ENCODE data around the gene CTNNBL1. TPM values are rescaled to one million over a fixed set of nuclear protein-coding genes. Genes with fewer than 3 reads are reported as not detected.
"Not testable (repeated sequence)": the region's sequence is repeated elsewhere in the genome, so short reads cannot be mapped to it uniquely, and the experiment has no call there.

Gene CTNNBL1
- total RNA-seq, 1 experiment from 2014 or later: 55.4 TPM

DNA sequence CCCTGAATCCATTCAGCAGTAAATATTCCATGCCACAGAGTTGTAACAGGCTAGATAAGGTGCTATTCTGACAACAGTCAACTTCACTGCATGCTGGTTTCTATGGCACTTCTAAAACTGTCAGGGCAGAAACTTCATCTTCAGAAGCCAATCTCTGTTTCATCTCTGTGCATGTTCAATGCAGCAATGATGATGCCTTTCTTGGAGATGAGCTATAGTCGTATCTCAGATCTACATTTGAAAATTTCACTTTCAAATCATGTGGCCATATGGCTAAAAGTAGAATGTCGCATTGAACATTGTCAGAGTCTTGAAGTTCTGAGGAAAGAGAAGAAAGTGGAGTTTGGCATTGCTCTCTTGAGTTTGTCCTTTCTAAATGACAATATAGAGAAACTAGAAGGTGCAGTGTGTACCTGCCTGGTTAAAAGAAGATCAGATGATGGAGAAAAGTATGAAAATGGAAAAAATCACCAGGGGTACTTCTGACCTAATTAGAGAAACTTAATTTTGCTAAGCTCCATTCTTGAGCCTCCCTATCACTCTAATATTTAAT lies 160.1 kb downstream of the CTNNBL1 start (continued):
- TF ChIP-seq, protein P1, sequence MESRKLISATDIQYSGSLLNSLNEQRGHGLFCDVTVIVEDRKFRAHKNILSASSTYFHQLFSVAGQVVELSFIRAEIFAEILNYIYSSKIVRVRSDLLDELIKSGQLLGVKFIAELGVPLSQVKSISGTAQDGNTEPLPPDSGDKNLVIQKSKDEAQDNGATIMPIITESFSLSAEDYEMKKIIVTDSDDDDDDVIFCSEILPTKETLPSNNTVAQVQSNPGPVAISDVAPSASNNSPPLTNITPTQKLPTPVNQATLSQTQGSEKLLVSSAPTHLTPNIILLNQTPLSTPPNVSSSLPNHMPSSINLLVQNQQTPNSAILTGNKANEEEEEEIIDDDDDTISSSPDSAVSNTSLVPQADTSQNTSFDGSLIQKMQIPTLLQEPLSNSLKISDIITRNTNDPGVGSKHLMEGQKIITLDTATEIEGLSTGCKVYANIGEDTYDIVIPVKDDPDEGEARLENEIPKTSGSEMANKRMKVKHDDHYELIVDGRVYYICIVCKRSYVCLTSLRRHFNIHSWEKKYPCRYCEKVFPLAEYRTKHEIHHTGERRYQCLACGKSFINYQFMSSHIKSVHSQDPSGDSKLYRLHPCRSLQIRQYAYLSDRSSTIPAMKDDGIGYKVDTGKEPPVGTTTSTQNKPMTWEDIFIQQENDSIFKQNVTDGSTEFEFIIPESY (IDR thresholded peaks at IDR 0.05; ENCODE audit: extremely low read depth, insufficient replicate concordance, low read length): no peak

DNA sequence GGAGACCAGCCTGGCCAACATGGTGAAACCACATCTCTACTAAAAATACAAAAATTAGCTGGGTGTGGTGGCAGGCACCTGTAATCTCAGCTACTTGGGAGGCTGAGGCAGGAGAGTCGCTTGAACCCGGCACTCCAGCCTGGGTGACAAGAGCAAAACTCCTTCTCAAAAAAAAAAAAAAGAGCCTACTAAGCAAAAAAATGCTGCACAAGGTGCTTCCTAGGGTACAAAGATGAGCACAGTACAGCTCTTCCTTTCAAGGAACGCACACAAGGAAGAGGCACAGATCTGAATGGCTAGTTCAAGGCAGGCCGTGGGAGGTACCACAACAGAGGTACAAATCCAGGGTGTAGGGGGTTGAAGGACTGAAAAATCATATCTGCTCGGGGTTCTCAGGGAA lies 162.2 kb downstream of the CTNNBL1 start:
- H3K9me2 ChIP-seq (ENCODE audit: insufficient read depth); intact Hi-C loops (cut with micrococcal nuclease); H3K4me1 ChIP-seq (ENCODE audit: control insufficient read depth in 1 of 2, insufficient read depth in 2 of 2, low read length in 2 of 2); H3K27ac ChIP-seq (ENCODE audit: low read depth, low read length); H2AFZ ChIP-seq (ENCODE audit: low read depth, low read length, poor library complexity, severe bottlenecking); H3K4me2 ChIP-seq (ENCODE audit: low read length); ATAC-seq; H3K36me3 ChIP-seq (ENCODE audit: control insufficient read depth in 1 of 2, insufficient read depth in 2 of 2, low read length in 2 of 2); DNase-seq (ENCODE audit: low read depth, low spot score); RAD21 ChIA-PET (ENCODE audit: low non-redundant PET in 1 of 2, low total read pairs in 2 of 2, uncharacterized antibody in 2 of 2, unreplicated experiment in 2 of 2); BruUV-seq (replicated peaks); H3K9ac ChIP-seq (ENCODE audit: low read length); H3K79me2 ChIP-seq (ENCODE audit: insufficient read depth, low read length); H3K27me3 ChIP-seq (ENCODE audit: insufficient read depth, low read length); POLR2A ChIA-PET; H3K4me3 ChIP-seq (replicated peaks in 1 of 2; ENCODE audit: low read depth in 1 of 2, low read length in 2 of 2); H4K20me1 ChIP-seq (ENCODE audit: insufficient read depth); CTCF ChIA-PET; H3K9me3 ChIP-seq (ENCODE audit: control insufficient read depth in 1 of 2, insufficient read depth in 1 of 2, low read depth in 1 of 2, low read length in 2 of 2): not testable (repeated sequence)

DNA sequence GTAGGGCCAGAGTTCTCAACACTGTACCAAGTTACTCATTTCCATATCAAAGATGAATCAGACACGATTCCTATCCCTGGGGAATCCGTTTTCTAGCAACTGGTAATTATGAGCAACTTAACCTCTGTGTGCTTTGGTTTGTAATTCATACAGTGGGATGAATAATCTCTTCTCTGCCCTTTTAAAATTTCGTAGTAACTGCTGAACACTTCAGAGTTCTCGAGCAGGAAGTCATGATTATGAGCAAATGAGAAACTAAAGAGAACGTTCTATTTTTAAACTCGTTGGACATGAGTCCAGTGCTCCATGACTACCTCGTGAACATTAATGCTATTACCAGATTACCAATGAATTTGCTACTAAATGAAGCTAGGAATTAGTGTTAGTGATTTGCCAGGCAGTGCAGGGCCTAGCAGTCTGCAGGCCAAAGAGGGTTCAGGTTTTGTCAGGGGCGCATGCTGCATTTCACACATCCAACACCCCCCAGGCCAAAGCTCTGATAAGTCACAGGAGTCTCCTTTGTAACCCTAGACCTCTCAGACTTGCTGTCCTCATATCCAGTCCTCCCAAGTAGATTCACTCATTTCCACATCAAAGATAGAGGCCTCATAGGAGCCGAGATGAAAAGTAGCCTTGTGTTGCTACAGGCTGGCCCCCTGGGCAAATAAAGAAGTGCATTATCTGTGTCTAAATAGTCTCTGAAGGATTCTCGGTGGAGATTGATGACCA lies 163.3 kb downstream of the CTNNBL1 start:
- no peak for ATAC-seq
- ChIA-PET CTCF (no interaction called here), POLR2A (no interaction called here), RAD21 (ENCODE audit: low non-redundant PET in 1 of 2, low total read pairs in 2 of 2, uncharacterized antibody in 2 of 2, unreplicated experiment in 2 of 2) (no interaction called here)
- H3K27ac ChIP-seq (ENCODE audit: low read depth, low read length): no peak overlapping the region
- intact Hi-C loops (cut with micrococcal nuclease): no loop called here
- H3K27me3 ChIP-seq (ENCODE audit: insufficient read depth, low read length): no peaks in the 10 kb centered on the region
- no peaks in the 10 kb centered on the region for H3K4me1 ChIP-seq (ENCODE audit: control insufficient read depth in 1 of 2, insufficient read depth in 2 of 2, low read length in 2 of 2)
- no TSS peak for BruUV-seq (replicated peaks)
- H3K79me2 ChIP-seq (ENCODE audit: insufficient read depth, low read length): no peaks in the 10 kb centered on the region
- no peaks in the 10 kb centered on the region for H4K20me1 ChIP-seq (ENCODE audit: insufficient read depth)
- no peak overlapping the region for H3K4me2 ChIP-seq (ENCODE audit: low read length)
- peaks cover 0 to 4% of the 10 kb centered on the region in 2 experiments; a peak in 3 of 4 replicates for H3K36me3 ChIP-seq (ENCODE audit: control insufficient read depth in 1 of 2, insufficient read depth in 2 of 2, low read length in 2 of 2)
- H3K4me3 ChIP-seq (replicated peaks in 1 of 2; ENCODE audit: low read depth in 1 of 2, low read length in 2 of 2): no peak overlapping the region
- TF ChIP-seq SIN3A (IDR thresholded peaks at IDR 0.05; ENCODE audit: low read depth): no peak
- TF ChIP-seq, protein P2, sequence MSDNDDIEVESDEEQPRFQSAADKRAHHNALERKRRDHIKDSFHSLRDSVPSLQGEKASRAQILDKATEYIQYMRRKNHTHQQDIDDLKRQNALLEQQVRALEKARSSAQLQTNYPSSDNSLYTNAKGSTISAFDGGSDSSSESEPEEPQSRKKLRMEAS (IDR thresholded peaks at IDR 0.05): no peak
- TF ChIP-seq SP1 (IDR thresholded peaks at IDR 0.05; ENCODE audit: low read depth): no peak
- H3K9me2 ChIP-seq (ENCODE audit: insufficient read depth): no peaks in the 10 kb centered on the region
- H3K9me3 ChIP-seq (ENCODE audit: control insufficient read depth in 1 of 2, insufficient read depth in 1 of 2, low read depth in 1 of 2, low read length in 2 of 2): no peaks in the 10 kb centered on the region
- no peak for DNase-seq (ENCODE audit: low read depth, low spot score)
- no peak overlapping the region for H3K9ac ChIP-seq (ENCODE audit: low read length)
- H2AFZ ChIP-seq (ENCODE audit: low read depth, low read length, poor library complexity, severe bottlenecking): no peak overlapping the region

All from HCT116 (cell line).